ENCODE results near the gene IGLON5. TPM values are rescaled to one million over a fixed set of nuclear protein-coding genes. Genes with fewer than 3 reads are reported as not detected.

IGLON5 gene
- total RNA-seq, 4 donors from 2014 or later: not detected

GRCh38 chr19:51318687-51319648 lies 7.5 kb downstream of the IGLON5 start:
- H3K36me3 ChIP-seq: no peaks in the 10 kb centered on the region
- in situ Hi-C loops (cut with MboI; ENCODE audit: low sequenced_read_pairs in 4 of 4) (no loop called here), intact Hi-C loops (cut with DNase I; ENCODE audit: low total_unique reads) (no loop called here)
- no peak overlapping the region for H3K4me3 ChIP-seq
- ATAC-seq (no peak), DNase-seq (no peak)
- no peaks in the 10 kb centered on the region for H3K4me1 ChIP-seq
- peaks cover 0 to 7% (median 0%) of the 10 kb centered on the region in 3 donors for H3K27me3 ChIP-seq
- H3K9me3 ChIP-seq: no peaks in the 10 kb centered on the region
- H3K27ac ChIP-seq: no peak overlapping the region
- TF ChIP-seq POLR2A (IDR thresholded peaks at IDR 0.05) (no peak), CTCF (IDR thresholded peaks at IDR 0.05 in 4 of 5, conservative IDR thresholded peaks at IDR 0.05 in 1 of 5) (no peak)

GRCh38 chr19:51319649-51320279 lies 8.3 kb downstream of the IGLON5 start:
- H3K4me1 ChIP-seq: no peaks in the 10 kb centered on the region

GRCh38 chr19:51320280-51320657 lies 8.8 kb downstream of the IGLON5 start:
- Histone ChIP-seq H3K27me3 (peaks cover 0 to 9% (median 4%) of the 10 kb centered on the region in 3 donors), H3K4me1 (no peaks in the 10 kb centered on the region), H3K36me3 (no peaks in the 10 kb centered on the region), H3K27ac (no peak overlapping the region), H3K9me3 (no peaks in the 10 kb centered on the region), H3K4me3 (no peak overlapping the region)
- DNase-seq (no peak), ATAC-seq (no peak)
- TF ChIP-seq POLR2A (IDR thresholded peaks at IDR 0.05) (no peak), CTCF (IDR thresholded peaks at IDR 0.05 in 4 of 5, conservative IDR thresholded peaks at IDR 0.05 in 1 of 5) (no peak)
- intact Hi-C loops (cut with DNase I; ENCODE audit: low total_unique reads): no loop called here
- in situ Hi-C loops (cut with MboI; ENCODE audit: low sequenced_read_pairs in 4 of 4): no loop called here

More at GRCh38 chr19:51319649-51320279, 8.3 kb downstream of the IGLON5 start:
- in situ Hi-C loops (cut with MboI; ENCODE audit: low sequenced_read_pairs in 4 of 4) (no loop called here), intact Hi-C loops (cut with DNase I; ENCODE audit: low total_unique reads) (no loop called here)
- H3K4me3 ChIP-seq: no peak overlapping the region
- TF ChIP-seq POLR2A (IDR thresholded peaks at IDR 0.05): no peak
- TF ChIP-seq CTCF (IDR thresholded peaks at IDR 0.05 in 4 of 5, conservative IDR thresholded peaks at IDR 0.05 in 1 of 5): no peak
- no peaks in the 10 kb centered on the region for H3K9me3 ChIP-seq
- H3K36me3 ChIP-seq: no peaks in the 10 kb centered on the region
- no peak for DNase-seq
- H3K27ac ChIP-seq: no peak overlapping the region
- ATAC-seq: no peak
- H3K27me3 ChIP-seq: peaks cover 0 to 9% (median 4%) of the 10 kb centered on the region in 3 donors

- Histone ChIP-seq H3K9me3 (no peaks in the 10 kb centered on the region), H3K4me1 (no peaks in the 10 kb centered on the region), H3K4me3 (no peak overlapping the region), H3K27me3 (peaks cover 12 to 21% (median 15%) of the 10 kb centered on the region in 3 donors), H3K27ac (no peak overlapping the region), H3K36me3 (no peaks in the 10 kb centered on the region)
- ATAC-seq (no peak), DNase-seq (no peak)
- TF ChIP-seq CTCF (IDR thresholded peaks at IDR 0.05 in 4 of 5, conservative IDR thresholded peaks at IDR 0.05 in 1 of 5) (no peak), POLR2A (IDR thresholded peaks at IDR 0.05) (no peak)
- in situ Hi-C loops (cut with MboI; ENCODE audit: low sequenced_read_pairs in 4 of 4) (no loop called here), intact Hi-C loops (cut with DNase I; ENCODE audit: low total_unique reads) (no loop called here)
Measured at GRCh38 chr19:51321799-51322198, 10.4 kb downstream of the IGLON5 start.
